Esophagus muscularis mucosa (tissue), 3 donors: ENCODE results near the gene OGA.

ENCODE experiments used
- CTCF ChIP-seq, 3 experiments: fragments of 200-600 bp in 2 of 3; fragments of 450-650 bp in 1 of 3; sonication (generic) in 2 of 3; IDR thresholded peaks; one replicate each; pipeline ENCODE4 v1.5.1; 2017 to 2019; ENCODE audit warnings: antibody characterized with exemption in 3 of 3, mild to moderate bottlenecking in 2 of 3, moderate library complexity in 1 of 3
- POLR2AphosphoS5 ChIP-seq, 2 donors: sonication (generic); formaldehyde crosslinking; IDR thresholded peaks; one replicate each; pipeline ENCODE4 v1.6.1; 2017; ENCODE audit warnings: antibody characterized with exemption in 2 of 2

GRCh38 chr10:101837748-101838147 is 19.5 kb upstream of the OGA start:
- TF ChIP-seq CTCF (IDR thresholded peaks at IDR 0.05), result no peak
- no peak for TF ChIP-seq POLR2AphosphoS5 (IDR thresholded peaks at IDR 0.05)
